ENCODE measurements around the gene CNTNAP5. TPM values are rescaled to one million over a fixed set of nuclear protein-coding genes. Genes with fewer than 3 reads are reported as not detected.
A peak's percentile ranks its signal among the peaks of the same experiment; 100 is the strongest.

CNTNAP5 gene
- total and polyA plus RNA-seq, 2 of the 13 experiments (the other 11 are each of a cell fraction or from before 2014, with no cell fraction given) = not detected

GRCh38 chr2:124585277-124585676 is 560.2 kb downstream of the CNTNAP5 start:
- peaks cover 0 to 11% of the 10 kb centered on the region in 2 experiments; a peak in 2 of 5 replicates for H3K27me3 ChIP-seq (ENCODE audit: control insufficient read depth in 1 of 2, insufficient read depth in 2 of 2, low read length in 2 of 2)
- no peaks in the 10 kb centered on the region for H3K36me3 ChIP-seq (replicated peaks in 1 of 2; ENCODE audit: control insufficient read depth in 1 of 2, insufficient read depth in 2 of 2, low read length in 2 of 2)
- H3K9ac ChIP-seq (ENCODE audit: insufficient read depth, low read depth, low read length) = no peak overlapping the region
- H3K4me3 ChIP-seq (replicated peaks in 1 of 3; ENCODE audit: insufficient read depth in 1 of 3, low read depth in 2 of 3, low read length in 3 of 3) = no peak overlapping the region
- peak; percentile 82 for ATAC-seq
- TF ChIP-seq ZSCAN30 (CRISPR knock-in tag; IDR thresholded peaks at IDR 0.05) (no peak), ASH2L (IDR thresholded peaks at IDR 0.05; ENCODE audit: insufficient read length, low read depth, low read length) (no peak), MNT (IDR thresholded peaks at IDR 0.05) (0 out of 2 replicates have a peak, but pooled peaks have one; percentile 15), PAXIP1 (CRISPR knock-in tag; conservative IDR thresholded peaks at IDR 0.05) (peak; percentile 33), SOX13 (IDR thresholded peaks at IDR 0.05) (no peak), SOX13 (CRISPR knock-in tag; conservative IDR thresholded peaks at IDR 0.05 in 1 of 2, IDR thresholded peaks at IDR 0.05 in 1 of 2) (peak in 1 of 2 experiments; percentile 70; a peak in 2 of 4 replicates), MTA1 (CRISPR knock-in tag; IDR thresholded peaks at IDR 0.05; ENCODE audit: borderline replicate concordance) (no peak), TEAD3 (CRISPR knock-in tag; optimal IDR thresholded peaks at IDR 0.05; ENCODE audit: borderline replicate concordance) (peak; percentile 12), ETV5 (CRISPR knock-in tag; IDR thresholded peaks at IDR 0.05; ENCODE audit: borderline replicate concordance) (peak; percentile 26; the same call in 1 of the 2 replicates), ARID5B (CRISPR knock-in tag; IDR thresholded peaks at IDR 0.05) (peak; percentile 26; the same call in 1 of the 2 replicates), SOX5 (CRISPR knock-in tag; IDR thresholded peaks at IDR 0.05; ENCODE audit: borderline replicate concordance) (peak; percentile 56; the same call in 1 of the 2 replicates), ZNF709 (CRISPR knock-in tag; IDR thresholded peaks at IDR 0.05) (no peak)
- H3K9me3 ChIP-seq (ENCODE audit: low read length) = no peaks in the 10 kb centered on the region; the same call in 1 of the 2 replicates
- H3K4me1 ChIP-seq (ENCODE audit: insufficient read depth, low read length) = peaks cover 27% of the 10 kb centered on the region
- ChIA-PET CTCF (ENCODE audit: low intra/inter-chr PET ratio, low total read pairs) (no interaction called here), POLR2A (no interaction called here)
- no peak for FAIRE-seq
- in situ Hi-C loops (cut with HindIII; ENCODE audit: extremely low pct_ligation_motif_present, low pct_unique_long_range_greater_than_20kb) (no loop called here), intact Hi-C loops (cut with micrococcal nuclease; ENCODE audit: unreplicated experiment) (no loop called here)
- peak; percentile 50 for DNase-seq (ENCODE audit: low spot score)
- no peak overlapping the region for H3K27ac ChIP-seq (ENCODE audit: extremely low read length, insufficient read depth, low read length)
- 0 out of 2 replicates have a peak overlapping the region, but pooled peaks have one; percentile 18 for H3K4me2 ChIP-seq (ENCODE audit: low read depth, low read length)
- 3% methylated on average over 1 of the region's 1 CpG for WGBS (ENCODE audit: low lambda C conversion rate)
- H3K79me2 ChIP-seq (ENCODE audit: insufficient read depth, low read length) = no peaks in the 10 kb centered on the region
- H2AFZ ChIP-seq (ENCODE audit: low read length) = no peak overlapping the region
- no peaks in the 10 kb centered on the region for H4K20me1 ChIP-seq (ENCODE audit: insufficient read depth, low read length)
- BruUV-seq (replicated peaks) = no TSS peak
